HUES48 (cell line): ENCODE measurements around the gene MRFAP1.
"Not testable (repeated sequence)": the region's sequence is repeated elsewhere in the genome, so short reads cannot be mapped to it uniquely, and the experiment has no call there.

Experiments used
- H3K27ac ChIP-seq: one replicate; pipeline ENCODE4 v1.7.0; 2013; ENCODE audit warnings: low read depth, low read length, inconsistent platforms
- H3K27me3 ChIP-seq: 2 replicates; pipeline ENCODE4 v1.6.1; 2013; ENCODE audit warnings: mild to moderate bottlenecking, low read length; ENCODE audit not compliant: control insufficient read depth, insufficient read depth
- H3K36me3 ChIP-seq: 2 replicates; pipeline ENCODE4 v1.6.1; 2013; ENCODE audit warnings: low read length; ENCODE audit not compliant: control insufficient read depth, insufficient read depth
- H3K4me1 ChIP-seq: 2 replicates; pipeline ENCODE4 v1.6.1; 2013; ENCODE audit warnings: mild to moderate bottlenecking, low read length; ENCODE audit not compliant: control insufficient read depth, insufficient read depth
- H3K4me3 ChIP-seq: 2 replicates; pipeline ENCODE4 v1.5.1; 2013; ENCODE audit warnings: mild to moderate bottlenecking, low read depth, low read length
- H3K9ac ChIP-seq: 2 replicates; pipeline ENCODE4 v1.6.1; 2013; ENCODE audit warnings: mild to moderate bottlenecking, low read depth, low read length, moderate library complexity
- H3K9me3 ChIP-seq: 2 replicates; pipeline ENCODE4 v1.6.1; 2013; ENCODE audit warnings: low read length; ENCODE audit not compliant: control insufficient read depth, insufficient read depth

Gene MRFAP1

GRCh38 chr4:6620891-6621555 lies 19.5 kb upstream of the MRFAP1 start:
- H3K9ac ChIP-seq, result no peak overlapping the region
- no peaks in the 10 kb centered on the region for H3K27me3 ChIP-seq
- no peak overlapping the region for H3K27ac ChIP-seq
- no peaks in the 10 kb centered on the region for H3K4me1 ChIP-seq
- H3K4me3 ChIP-seq, result no peak overlapping the region
- no peaks in the 10 kb centered on the region; the same call in 1 of the 2 replicates for H3K36me3 ChIP-seq
- no peaks in the 10 kb centered on the region for H3K9me3 ChIP-seq

GRCh38 chr4:6621556-6621927 lies 18.9 kb upstream of the MRFAP1 start:
- Histone ChIP-seq H3K27ac (no peak overlapping the region), H3K9me3 (no peaks in the 10 kb centered on the region), H3K27me3 (no peaks in the 10 kb centered on the region), H3K9ac (no peak overlapping the region), H3K36me3 (no peaks in the 10 kb centered on the region; the same call in 1 of the 2 replicates), H3K4me1 (no peaks in the 10 kb centered on the region), H3K4me3 (no peak overlapping the region)

GRCh38 chr4:6622744-6623143 lies 17.7 kb upstream of the MRFAP1 start:
- H3K36me3 ChIP-seq, result no peaks in the 10 kb centered on the region; the same call in 1 of the 2 replicates
- H3K27ac ChIP-seq, result no peak overlapping the region

GRCh38 chr4:6625256-6625655 lies 15.2 kb upstream of the MRFAP1 start:
- Histone ChIP-seq H3K9ac (no peak overlapping the region), H3K36me3 (no peaks in the 10 kb centered on the region), H3K4me3 (no peak overlapping the region), H3K27ac (no peak overlapping the region), H3K27me3 (no peaks in the 10 kb centered on the region), H3K9me3 (no peaks in the 10 kb centered on the region), H3K4me1 (no peaks in the 10 kb centered on the region)

More at GRCh38 chr4:6622744-6623143, 17.7 kb upstream of the MRFAP1 start:
- no peaks in the 10 kb centered on the region for H3K27me3 ChIP-seq
- H3K9me3 ChIP-seq, result no peaks in the 10 kb centered on the region
- no peak overlapping the region for H3K9ac ChIP-seq
- H3K4me3 ChIP-seq, result no peak overlapping the region
- H3K4me1 ChIP-seq, result no peaks in the 10 kb centered on the region

- Histone ChIP-seq H3K9ac (no peak overlapping the region), H3K27me3 (no peaks in the 10 kb centered on the region), H3K4me3 (no peak overlapping the region), H3K36me3 (no peaks in the 10 kb centered on the region), H3K27ac (no peak overlapping the region), H3K9me3 (no peaks in the 10 kb centered on the region), H3K4me1 (no peaks in the 10 kb centered on the region)
These were observed 14.4 kb upstream of the MRFAP1 start for GRCh38 chr4:6626066-6626465.

- Histone ChIP-seq H3K4me1 (no peaks in the 10 kb centered on the region), H3K9me3 (no peaks in the 10 kb centered on the region), H3K27ac (no peak overlapping the region), H3K27me3 (no peaks in the 10 kb centered on the region), H3K9ac (no peak overlapping the region), H3K4me3 (no peak overlapping the region), H3K36me3 (no peaks in the 10 kb centered on the region)
These were observed 12.7 kb upstream of the MRFAP1 start for GRCh38 chr4:6627832-6628231.

- H3K27ac ChIP-seq, H3K36me3 ChIP-seq, H3K4me1 ChIP-seq, H3K27me3 ChIP-seq, H3K9ac ChIP-seq, H3K4me3 ChIP-seq, H3K9me3 ChIP-seq: not testable (repeated sequence)
These were observed 12.0 kb upstream of the MRFAP1 start for GRCh38 chr4:6628484-6628883.

- Histone ChIP-seq H3K27ac (no peak overlapping the region), H3K36me3 (no peaks in the 10 kb centered on the region), H3K9ac (no peak overlapping the region), H3K4me3 (no peak overlapping the region), H3K9me3 (no peaks in the 10 kb centered on the region), H3K27me3 (no peaks in the 10 kb centered on the region), H3K4me1 (peaks cover 8% of the 10 kb centered on the region)
These were observed 8.4 kb upstream of the MRFAP1 start for GRCh38 chr4:6632125-6632524.

- Histone ChIP-seq H3K9me3 (no peaks in the 10 kb centered on the region), H3K27ac (no peak overlapping the region), H3K9ac (peak overlapping the region; percentile 21; the same call in 1 of the 2 replicates), H3K36me3 (no peaks in the 10 kb centered on the region), H3K4me1 (peaks cover 8% of the 10 kb centered on the region), H3K27me3 (no peaks in the 10 kb centered on the region), H3K4me3 (no peak overlapping the region)
These were observed 7.2 kb upstream of the MRFAP1 start for GRCh38 chr4:6633091-6633906.

GRCh38 chr4:6634746-6635145 lies 5.7 kb upstream of the MRFAP1 start:
- Histone ChIP-seq H3K4me3 (no peak overlapping the region), H3K9ac (no peak overlapping the region), H3K4me1 (peaks cover 8% of the 10 kb centered on the region), H3K36me3 (no peaks in the 10 kb centered on the region), H3K27ac (no peak overlapping the region), H3K9me3 (no peaks in the 10 kb centered on the region), H3K27me3 (no peaks in the 10 kb centered on the region)

GRCh38 chr4:6639137-6639680 lies 1.3 kb upstream of the MRFAP1 start:
- Histone ChIP-seq H3K9ac (no peak overlapping the region), H3K4me3 (no peak overlapping the region), H3K27ac (no peak overlapping the region), H3K36me3 (peaks cover 20% of the 10 kb centered on the region), H3K9me3 (no peaks in the 10 kb centered on the region), H3K4me1 (peaks cover 14% of the 10 kb centered on the region; the same call in 1 of the 2 replicates), H3K27me3 (no peaks in the 10 kb centered on the region)
